GM18519 (cell line): ENCODE results near the gene NR4A1.

Source experiments
- ATAC-seq: cut with Tn5 transposase; IDR thresholded peaks from one replicate; pipeline ENCODE4 v1.9.1; 2021; ENCODE audit warnings: mild to moderate bottlenecking, moderate library complexity; ENCODE audit not compliant: unreplicated experiment, low FRiP score

NR4A1 gene

DNA sequence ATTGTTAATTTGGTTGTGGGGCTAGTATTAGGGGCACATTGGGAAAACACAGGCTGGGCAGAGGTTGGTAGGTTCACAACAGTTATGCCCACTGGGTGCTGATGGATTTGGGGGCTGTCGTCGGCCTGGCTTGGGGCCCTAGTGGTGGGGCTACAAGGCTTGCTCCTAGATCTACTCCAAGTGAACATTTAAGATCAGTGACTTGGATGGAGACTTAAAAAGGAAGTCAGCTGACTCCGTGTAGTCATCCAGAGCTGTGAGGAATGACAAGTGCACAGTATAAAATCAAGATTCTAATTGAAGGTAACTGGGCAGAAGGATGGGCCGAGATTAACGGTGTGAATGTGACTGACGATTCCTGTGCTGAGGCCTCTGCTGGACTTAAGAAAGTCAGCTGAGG, 12.8 kb upstream of the NR4A1 start:
- ATAC-seq: no peak

DNA sequence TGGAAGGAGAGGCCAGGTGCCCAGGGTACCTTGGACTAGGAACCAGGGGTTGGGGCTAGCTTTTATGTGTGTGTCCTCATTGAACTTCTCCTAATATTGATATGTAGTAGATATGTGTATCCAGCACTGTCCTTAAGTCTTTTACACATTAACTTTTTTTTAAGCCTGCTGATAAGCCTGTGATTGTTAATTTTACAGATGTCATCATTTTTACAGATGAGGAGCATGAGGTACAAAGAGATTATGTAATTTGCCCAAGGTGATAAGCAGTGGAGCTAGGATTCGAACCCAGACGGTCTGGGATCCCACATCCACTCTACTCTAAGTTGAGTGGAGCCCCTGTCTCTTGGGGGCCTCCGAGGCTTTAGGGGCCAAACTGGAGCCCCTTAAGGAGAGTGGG, 10.2 kb upstream of the NR4A1 start:
- no peak for ATAC-seq

DNA sequence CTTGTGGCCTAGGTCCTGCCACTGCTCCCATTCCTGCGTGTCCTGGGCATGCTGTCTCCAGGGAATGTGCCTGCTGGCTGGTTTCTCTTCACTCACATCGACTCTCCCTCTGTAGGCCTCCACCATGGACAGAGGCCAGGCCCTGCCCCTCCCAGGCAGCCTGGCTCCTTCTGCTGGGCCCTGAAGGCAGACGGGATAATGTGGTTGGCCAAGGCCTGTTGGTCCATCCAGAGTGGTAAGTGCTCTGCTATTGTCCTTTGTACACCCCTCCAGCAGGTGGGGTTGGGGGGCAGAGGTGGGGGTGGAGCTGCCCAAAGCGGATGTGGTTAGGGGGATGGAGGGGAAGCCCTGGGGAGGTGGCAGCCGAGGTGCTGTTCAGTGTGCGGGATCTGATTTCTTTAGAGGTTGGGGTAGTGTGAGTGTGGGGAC, 9.5 kb upstream of the NR4A1 start:
- ATAC-seq: no peak

- no peak for ATAC-seq
These were observed 8.4 kb upstream of the NR4A1 start for GRCh38 chr12:52042706-52043385.

GRCh38 chr12:52043386-52044212, 7.6 kb upstream of the NR4A1 start:
- ATAC-seq: no peak

GRCh38 chr12:52044292-52044983, 6.8 kb upstream of the NR4A1 start:
- ATAC-seq: no peak

- no peak for ATAC-seq
These were observed 5.4 kb upstream of the NR4A1 start for GRCh38 chr12:52045794-52046199.

DNA sequence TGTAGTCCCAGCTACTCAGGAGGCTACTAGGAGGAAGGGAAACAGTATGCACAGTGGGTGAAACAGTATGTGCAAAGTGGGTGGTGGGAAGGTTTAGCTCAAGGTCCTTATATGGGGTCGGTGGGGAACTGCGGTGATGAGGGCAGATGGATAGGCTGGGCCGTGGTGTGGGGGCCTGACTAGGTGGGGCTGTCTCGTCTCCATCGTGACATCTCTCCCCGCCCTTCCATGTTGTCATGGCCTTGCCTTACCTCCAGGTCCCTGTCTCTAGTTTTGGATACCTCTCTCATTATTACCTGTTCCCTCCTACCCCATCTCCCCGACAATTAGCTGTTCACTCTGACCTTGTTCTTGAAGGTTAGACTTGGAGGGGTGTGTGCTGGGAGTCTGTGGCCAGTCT, 4.4 kb upstream of the NR4A1 start:
- ATAC-seq: no peak

- no peak for ATAC-seq
These were observed 2.0 kb upstream of the NR4A1 start for GRCh38 chr12:52049286-52049685.

DNA sequence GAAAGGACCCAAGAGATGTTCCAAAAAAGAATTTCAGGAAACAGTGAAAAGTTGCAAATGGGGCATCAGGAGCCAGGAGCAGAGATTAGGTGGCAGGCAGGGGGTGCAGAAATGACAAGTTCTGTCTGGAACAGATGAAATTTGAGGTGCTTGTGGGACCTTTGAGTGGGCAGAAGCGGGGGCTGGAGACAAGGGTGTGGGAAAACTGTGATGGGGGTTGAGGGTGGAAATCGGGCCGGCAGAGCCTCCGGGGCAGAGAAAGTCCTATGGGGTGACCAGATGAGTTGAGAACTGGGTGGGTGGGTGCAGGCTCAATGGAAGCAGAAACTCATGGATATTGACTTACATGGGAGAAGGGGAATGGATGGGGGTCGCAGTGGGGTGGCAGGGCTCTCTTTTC, 1.6 kb upstream of the NR4A1 start:
- no peak for ATAC-seq

GRCh38 chr12:52050116-52050757, 1.0 kb upstream of the NR4A1 start:
- ATAC-seq: no peak

- ATAC-seq: no peak
These were observed 1.4 kb downstream of the NR4A1 start for GRCh38 chr12:52052468-52053186.

DNA sequence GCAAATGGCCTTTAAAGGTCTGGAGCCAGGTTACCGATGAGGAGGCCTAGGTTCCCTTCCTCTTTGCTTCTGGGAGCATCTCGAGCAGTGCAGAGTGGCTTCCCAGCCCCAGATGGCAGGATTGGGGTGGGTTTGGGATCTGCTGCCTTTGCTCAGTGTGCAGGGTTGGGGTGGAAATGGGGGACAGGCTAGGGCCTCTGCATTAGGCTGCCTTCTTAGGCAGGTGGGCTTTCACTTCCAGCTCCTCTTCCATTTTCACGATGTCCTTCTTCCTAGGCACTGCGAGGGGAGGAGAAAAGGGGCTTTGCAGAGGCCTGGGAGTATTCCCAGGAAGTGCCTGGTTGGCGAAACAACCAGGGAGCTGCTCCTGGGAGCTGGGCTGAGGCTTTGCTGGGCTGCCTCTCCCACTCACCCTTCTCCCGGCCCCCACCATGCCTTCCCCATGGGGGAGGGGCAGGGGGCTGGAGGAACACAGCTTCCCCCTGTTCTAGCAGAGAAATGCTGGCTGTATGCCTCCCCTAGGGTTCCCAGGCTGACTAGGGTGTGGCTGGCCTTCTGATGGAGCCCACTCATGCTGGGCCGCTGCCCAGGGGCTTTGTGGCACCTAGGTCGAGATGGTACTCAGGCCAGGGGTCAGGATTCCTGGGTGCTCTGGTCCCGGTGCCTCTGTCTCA, 2.4 kb downstream of the NR4A1 start:
- no peak for ATAC-seq

DNA sequence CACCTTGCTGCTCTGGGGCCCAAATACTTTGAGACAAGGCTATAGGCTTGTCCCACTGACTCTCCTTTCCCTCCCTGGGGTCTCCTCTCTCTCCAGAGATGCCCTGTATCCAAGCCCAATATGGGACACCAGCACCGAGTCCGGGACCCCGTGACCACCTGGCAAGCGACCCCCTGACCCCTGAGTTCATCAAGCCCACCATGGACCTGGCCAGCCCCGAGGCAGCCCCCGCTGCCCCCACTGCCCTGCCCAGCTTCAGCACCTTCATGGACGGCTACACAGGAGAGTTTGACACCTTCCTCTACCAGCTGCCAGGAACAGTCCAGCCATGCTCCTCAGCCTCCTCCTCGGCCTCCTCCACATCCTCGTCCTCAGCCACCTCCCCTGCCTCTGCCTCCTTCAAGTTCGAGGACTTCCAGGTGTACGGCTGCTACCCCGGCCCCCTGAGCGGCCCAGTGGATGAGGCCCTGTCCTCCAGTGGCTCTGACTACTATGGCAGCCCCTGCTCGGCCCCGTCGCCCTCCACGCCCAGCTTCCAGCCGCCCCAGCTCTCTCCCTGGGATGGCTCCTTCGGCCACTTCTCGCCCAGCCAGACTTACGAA, 3.1 kb downstream of the NR4A1 start:
- ATAC-seq: no peak

DNA sequence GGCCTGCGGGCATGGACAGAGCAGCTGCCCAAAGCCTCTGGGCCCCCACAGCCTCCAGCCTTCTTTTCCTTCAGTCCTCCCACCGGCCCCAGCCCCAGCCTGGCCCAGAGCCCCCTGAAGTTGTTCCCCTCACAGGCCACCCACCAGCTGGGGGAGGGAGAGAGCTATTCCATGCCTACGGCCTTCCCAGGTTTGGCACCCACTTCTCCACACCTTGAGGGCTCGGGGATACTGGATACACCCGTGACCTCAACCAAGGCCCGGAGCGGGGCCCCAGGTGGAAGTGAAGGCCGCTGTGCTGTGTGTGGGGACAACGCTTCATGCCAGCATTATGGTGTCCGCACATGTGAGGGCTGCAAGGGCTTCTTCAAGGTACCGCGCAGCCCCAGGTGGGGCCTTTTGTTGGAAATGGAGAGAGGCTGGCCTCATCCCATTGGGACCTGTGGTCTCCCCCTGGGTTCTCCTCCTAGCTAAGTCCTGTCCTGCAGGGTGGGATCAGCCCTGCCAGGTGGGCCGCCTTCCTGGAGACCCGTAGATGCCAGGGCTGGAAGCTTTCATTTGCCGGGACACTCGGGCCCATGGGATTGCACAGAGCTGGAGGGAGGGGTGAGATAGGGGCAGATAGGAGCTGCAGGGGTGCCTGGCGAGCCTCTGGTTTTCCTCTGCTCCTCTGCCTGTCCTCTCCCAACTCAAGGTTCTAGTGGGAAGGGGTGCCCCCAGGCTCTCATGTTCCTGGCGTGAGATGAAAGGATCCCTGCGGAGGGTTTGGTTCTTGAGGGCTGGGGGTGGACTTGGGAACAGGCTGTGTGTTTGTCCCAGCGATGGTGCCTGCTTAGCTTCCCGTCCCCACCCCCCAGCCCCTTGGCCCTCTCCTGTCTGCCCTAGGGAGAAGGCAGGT, 3.8 kb downstream of the NR4A1 start:
- ATAC-seq: no peak

- no peak for ATAC-seq
These were observed 4.8 kb downstream of the NR4A1 start for GRCh38 chr12:52055731-52056711.
